HEK293T (cell line): ENCODE measurements around the gene CCDC137.

Experiments
- ARNT ChIP-seq: fragments of 450-650 bp; IDR thresholded peaks from 2 replicates; pipeline ENCODE4 v1.6.1; 2017; ENCODE audit warnings: mild to moderate bottlenecking
- BHLHE40 ChIP-seq: fragments of 450-650 bp; IDR thresholded peaks from 2 replicates; pipeline ENCODE4 v1.6.1; 2016; ENCODE audit warnings: mild to moderate bottlenecking, moderate library complexity, borderline replicate concordance
- CTBP1 ChIP-seq: fragments of 450-650 bp; IDR thresholded peaks from 2 replicates; pipeline ENCODE4 v1.6.1; 2016; ENCODE audit warnings: borderline replicate concordance
- ELF4 ChIP-seq: fragments of 450-650 bp; IDR thresholded peaks from 2 replicates; pipeline ENCODE4 v1.6.1; 2017; ENCODE audit warnings: antibody characterized with exemption
- FOXA1 ChIP-seq: fragments of 450-650 bp; IDR thresholded peaks from 2 replicates; pipeline ENCODE4 v1.6.1; 2016; ENCODE audit warnings: mild to moderate bottlenecking
- L3MBTL2 ChIP-seq: fragments of 450-650 bp; conservative IDR thresholded peaks from 2 replicates; pipeline ENCODE4 v1.6.1; 2016; ENCODE audit warnings: mild to moderate bottlenecking
- NFRKB ChIP-seq: fragments of 450-650 bp; IDR thresholded peaks from 2 replicates; pipeline ENCODE4 v1.6.1; 2016; ENCODE audit warnings: mild to moderate bottlenecking, moderate library complexity
- SP1 ChIP-seq: fragments of 450-650 bp; IDR thresholded peaks from 2 replicates; pipeline ENCODE4 v1.6.1; 2017
- SUZ12 ChIP-seq: fragments of 450-650 bp; IDR thresholded peaks from 2 replicates; pipeline ENCODE4 v1.6.1; 2016; ENCODE audit warnings: mild to moderate bottlenecking
- TARDBP ChIP-seq: fragments of 450-650 bp; IDR thresholded peaks from 2 replicates; pipeline ENCODE4 v1.6.1; 2016
- ZNF384 ChIP-seq: fragments of 450-650 bp; IDR thresholded peaks from 2 replicates; pipeline ENCODE4 v1.6.1; 2016

DNA sequence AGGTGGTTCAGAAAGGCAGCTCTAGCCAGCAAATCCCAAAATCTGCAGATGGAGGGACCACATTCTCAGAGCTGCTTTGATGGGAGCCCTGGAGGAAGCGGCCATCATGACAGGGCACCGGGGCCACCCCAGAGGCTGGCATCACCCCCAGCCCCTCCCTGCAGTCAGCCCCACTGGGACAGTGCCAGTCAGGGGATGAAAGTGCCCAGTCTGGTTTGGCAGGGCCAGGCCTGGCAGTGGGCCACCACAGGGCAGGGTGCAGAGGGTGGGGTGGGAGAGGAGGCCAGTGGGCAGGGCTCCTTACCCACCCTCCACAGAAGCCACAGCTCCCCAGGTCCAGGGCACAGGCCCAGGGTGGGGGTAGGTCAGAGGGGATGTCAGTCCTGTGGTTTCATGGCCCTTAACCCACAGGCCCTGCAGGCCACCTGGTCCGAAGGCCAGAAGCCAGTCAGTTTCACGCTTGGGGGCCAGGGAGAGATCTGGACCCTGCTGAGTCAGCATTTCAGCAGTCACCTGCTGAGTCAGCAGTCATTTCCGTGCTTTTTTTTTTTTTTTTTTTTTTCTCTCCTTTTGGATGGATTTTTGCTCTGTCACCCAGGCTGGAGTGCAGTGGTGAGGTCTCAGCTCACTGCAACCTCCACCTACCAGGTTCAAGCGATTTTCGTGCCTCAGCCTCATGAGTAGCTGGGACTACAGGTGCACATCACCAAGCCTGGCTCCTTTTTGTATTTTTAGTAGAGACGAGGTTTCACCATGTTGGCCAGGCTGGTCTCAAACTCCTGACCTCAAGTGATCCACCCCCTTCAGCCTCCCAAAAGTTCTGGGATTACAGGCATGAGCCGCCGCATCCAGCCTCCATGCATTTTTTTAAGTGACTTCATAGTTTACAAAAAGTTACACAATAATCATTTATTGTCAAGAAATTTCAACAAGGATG is 55.9 kb downstream of the CCDC137 start:
- no peak for TF ChIP-seq CTBP1
- no peak for TF ChIP-seq NFRKB
- no peak for TF ChIP-seq SUZ12
- TF ChIP-seq SP1, result no peak
- no peak for TF ChIP-seq L3MBTL2
- no peak for TF ChIP-seq BHLHE40
- no peak for TF ChIP-seq ELF4
- no peak for TF ChIP-seq FOXA1
- TF ChIP-seq ARNT, result no peak
- TF ChIP-seq ZNF384, result peak; percentile 91
- no peak for TF ChIP-seq TARDBP
